Ovary (tissue), 3 donors: ENCODE measurements around the gene SH3GL3.

Experiments
- CTCF ChIP-seq, 3 donors: fragments of 450-650 bp in 2 of 3; fragments of 200-600 bp in 1 of 3; IDR thresholded peaks; one replicate each; pipeline versions ENCODE4 v1.5.1 to v1.8.0; 2016 to 2022; ENCODE audit warnings: antibody characterized with exemption in 3 of 3, mild to moderate bottlenecking in 1 of 3
- EP300 ChIP-seq: sonication (generic); formaldehyde crosslinking; IDR thresholded peaks from one replicate; pipeline ENCODE4 v1.6.1; 2017; ENCODE audit warnings: antibody characterized with exemption
- POLR2A ChIP-seq: fragments of 450-650 bp; IDR thresholded peaks from one replicate; pipeline ENCODE4 v1.6.1; 2017; ENCODE audit warnings: antibody characterized with exemption, mild to moderate bottlenecking, moderate library complexity
- donor health status: DM: no; HTN: no; CAD: no.

GRCh38 chr15:83449250-83449671, 2.1 kb downstream of the SH3GL3 start:
- TF ChIP-seq CTCF (IDR thresholded peaks at IDR 0.05) (no peak), EP300 (no peak), POLR2A (no peak)
